C4-2B (cell line): ENCODE data around the gene KRTAP5-7.
"Not testable (repeated sequence)": the region's sequence is repeated elsewhere in the genome, so short reads cannot be mapped to it uniquely, and the experiment has no call there.

Experiments
- CTCF ChIP-seq: fragments of 450-650 bp; conservative IDR thresholded peaks from 2 replicates; pipeline ENCODE4 v1.5.1; 2017; ENCODE audit warnings: mild to moderate bottlenecking
- ZFX ChIP-seq: fragments of 450-650 bp; IDR thresholded peaks from 2 replicates; pipeline ENCODE4 v1.6.1; 2017

- not testable (repeated sequence) for TF ChIP-seq CTCF, ZFX
These were observed 44.2 kb downstream of the KRTAP5-7 start for GRCh38 chr11:71571101-71571850.
